Iris pigment epithelial cell (primary cell): ENCODE data around the gene SNX6.
A peak's percentile ranks its signal among the peaks of the same experiment; 100 is the strongest.
"Not testable (repeated sequence)": the region's sequence is repeated elsewhere in the genome, so short reads cannot be mapped to it uniquely, and the experiment has no call there.

Source experiments
- DNase-seq: peaks from one replicate; pipeline ENCODE4 v3.0.0-alpha.2; 2011; ENCODE audit warnings: low read depth

Gene SNX6

GRCh38 chr14:34629657-34630529 is at the start of gene SNX6:
Gene SNX6, minus strand, starts transcription at chr14:34630148. Its CDS starts 32 bp downstream, at chr14:34630116.
- DNase-seq, result peak; percentile 72

GRCh38 chr14:34678735-34679134 is 48.8 kb upstream of the SNX6 start:
- DNase-seq, result no peak

DNA sequence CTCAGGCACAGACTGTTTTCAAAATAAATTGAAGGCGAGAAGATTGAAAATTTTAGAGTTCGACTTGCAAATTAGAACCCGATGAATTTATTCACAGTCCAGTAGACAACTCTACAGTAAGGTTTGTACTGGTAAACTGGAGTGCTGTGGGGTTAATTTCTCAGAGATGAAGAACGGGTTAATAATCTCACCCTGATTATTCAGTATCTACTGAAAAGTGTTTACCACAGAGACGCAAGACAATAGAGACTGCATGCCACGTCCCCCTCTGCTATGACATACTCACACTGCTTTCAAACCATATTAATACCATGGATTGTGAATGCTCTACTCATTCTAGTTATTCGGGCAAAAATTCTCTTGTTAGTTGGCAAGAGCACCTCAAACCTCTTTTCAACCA is 48.4 kb upstream of the SNX6 start:
- DNase-seq, result no peak

GRCh38 chr14:34676516-34677211 is 46.7 kb upstream of the SNX6 start:
- no peak for DNase-seq

- DNase-seq, result no peak
Observed at GRCh38 chr14:34673702-34674101, 43.8 kb upstream of the SNX6 start.

- no peak for DNase-seq
Observed at GRCh38 chr14:34671716-34672115, 41.8 kb upstream of the SNX6 start.

DNA sequence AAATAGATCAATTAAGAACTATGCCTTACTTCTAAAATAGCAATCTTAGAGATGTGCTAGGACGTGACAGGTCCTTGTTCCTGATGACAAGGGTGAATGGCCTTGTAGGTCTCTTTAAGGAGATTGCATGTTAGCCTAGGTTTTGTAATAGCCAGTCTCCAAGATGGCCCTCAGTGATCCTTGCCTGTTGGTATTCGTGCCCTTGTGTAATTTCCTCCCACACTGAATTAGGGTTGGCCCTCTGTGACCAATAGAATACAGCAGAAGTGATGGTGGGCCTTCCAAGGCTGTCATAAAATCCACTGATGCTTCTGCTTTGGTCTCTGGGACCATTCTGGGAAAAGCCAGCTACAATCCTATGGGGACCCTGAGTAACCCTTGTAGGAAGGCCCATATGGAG is 38.2 kb upstream of the SNX6 start:
- DNase-seq, result no peak

DNA sequence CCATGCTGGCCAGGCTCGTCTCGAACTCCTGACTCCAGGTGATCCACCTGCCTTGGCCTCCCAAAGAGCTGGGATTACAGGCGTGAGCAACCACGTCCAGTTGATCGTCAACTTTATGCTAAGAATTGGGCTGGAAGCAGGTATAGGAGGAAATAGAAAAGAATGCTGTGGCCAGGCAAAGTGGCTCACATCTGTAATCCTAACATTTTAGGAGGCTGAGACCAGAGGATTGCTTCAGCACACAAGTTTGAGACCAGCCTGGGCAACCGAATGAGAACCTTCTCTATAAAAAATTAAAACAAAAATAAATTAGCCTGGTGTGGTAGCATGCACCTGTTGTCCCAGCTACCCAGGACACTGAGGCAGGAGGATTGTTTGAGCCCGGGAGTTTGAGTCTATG is 37.1 kb upstream of the SNX6 start:
- no peak for DNase-seq

DNA sequence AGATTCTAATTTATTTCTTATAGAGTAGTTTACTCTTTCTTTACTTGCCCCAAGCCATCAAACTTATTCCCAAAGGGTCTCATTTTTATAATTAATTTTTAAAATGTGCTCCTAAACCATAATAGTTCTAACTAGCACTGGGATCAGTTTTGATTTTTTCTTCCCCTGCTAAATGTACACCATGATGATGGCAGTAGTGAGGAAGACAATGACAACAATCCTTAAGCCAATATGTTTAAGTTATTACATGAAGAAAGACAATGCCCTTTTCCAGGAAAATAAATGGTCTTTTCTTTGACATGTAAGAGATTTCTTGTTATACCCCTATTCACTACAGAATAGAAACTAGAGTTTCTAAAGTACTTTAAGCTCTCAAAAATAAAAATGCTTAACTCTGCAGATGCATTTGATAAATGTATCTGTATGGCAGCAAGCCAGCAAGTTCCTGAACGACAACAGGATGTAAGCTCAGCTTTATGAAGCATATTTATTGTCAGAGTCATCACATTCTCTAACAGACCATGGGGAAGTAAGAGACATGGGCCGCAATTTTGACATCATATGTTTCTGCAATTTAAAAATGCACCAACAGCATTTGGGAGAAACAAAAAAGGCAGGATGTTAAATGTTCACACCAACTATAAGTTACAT is 36.0 kb upstream of the SNX6 start:
- DNase-seq, result peak; percentile 98

GRCh38 chr14:34662561-34663088 is 32.7 kb upstream of the SNX6 start:
- peak; percentile 65 for DNase-seq

DNA sequence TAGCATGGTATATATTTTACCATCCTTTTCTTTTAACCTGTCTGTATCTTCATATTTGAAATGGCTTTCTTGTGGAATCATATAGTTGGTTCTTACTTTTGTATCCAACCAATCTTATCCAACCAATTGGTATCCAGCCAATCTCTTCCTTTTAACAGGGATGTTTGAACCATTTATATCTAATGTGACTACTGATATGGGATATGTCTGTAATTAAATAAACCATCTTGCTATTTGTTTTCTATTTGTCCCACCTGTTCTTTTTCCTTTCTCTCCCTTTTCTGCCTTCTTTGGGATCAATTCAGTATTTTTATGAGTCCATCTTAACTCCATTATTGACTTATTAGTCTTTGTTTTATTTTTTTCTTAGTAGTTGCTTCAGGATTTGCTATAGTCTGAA is 30.8 kb upstream of the SNX6 start:
- DNase-seq, result no peak

- no peak for DNase-seq
Observed at GRCh38 chr14:34655959-34656358, 26.0 kb upstream of the SNX6 start.

- DNase-seq, result not testable (repeated sequence)
Observed at GRCh38 chr14:34653073-34653472, 23.1 kb upstream of the SNX6 start.

DNA sequence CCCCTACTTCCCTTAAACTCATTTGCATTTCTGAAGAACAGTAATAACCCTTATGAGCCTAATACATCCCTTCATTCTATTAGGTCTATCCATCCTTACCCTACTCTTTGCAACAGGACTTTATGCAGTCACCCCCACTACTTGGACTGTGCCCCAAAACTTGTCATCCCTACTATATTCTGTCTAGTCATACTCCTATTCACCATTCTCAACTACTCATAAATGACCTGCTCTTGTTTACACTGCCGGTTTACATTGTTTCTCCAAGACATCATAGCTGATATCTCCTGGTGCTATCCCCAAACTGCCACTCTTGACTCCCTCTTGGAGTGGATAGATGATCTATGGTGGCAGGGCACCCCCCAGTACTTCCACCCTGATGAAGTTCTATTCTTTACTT is 22.4 kb upstream of the SNX6 start:
- not testable (repeated sequence) for DNase-seq

GRCh38 chr14:34650786-34651584 is 21.0 kb upstream of the SNX6 start:
- peak; percentile 100 for DNase-seq

GRCh38 chr14:34650006-34650405 is 20.1 kb upstream of the SNX6 start:
- not testable (repeated sequence) for DNase-seq

- peak; percentile 92 for DNase-seq
Observed at GRCh38 chr14:34649344-34649743, 19.4 kb upstream of the SNX6 start.

DNA sequence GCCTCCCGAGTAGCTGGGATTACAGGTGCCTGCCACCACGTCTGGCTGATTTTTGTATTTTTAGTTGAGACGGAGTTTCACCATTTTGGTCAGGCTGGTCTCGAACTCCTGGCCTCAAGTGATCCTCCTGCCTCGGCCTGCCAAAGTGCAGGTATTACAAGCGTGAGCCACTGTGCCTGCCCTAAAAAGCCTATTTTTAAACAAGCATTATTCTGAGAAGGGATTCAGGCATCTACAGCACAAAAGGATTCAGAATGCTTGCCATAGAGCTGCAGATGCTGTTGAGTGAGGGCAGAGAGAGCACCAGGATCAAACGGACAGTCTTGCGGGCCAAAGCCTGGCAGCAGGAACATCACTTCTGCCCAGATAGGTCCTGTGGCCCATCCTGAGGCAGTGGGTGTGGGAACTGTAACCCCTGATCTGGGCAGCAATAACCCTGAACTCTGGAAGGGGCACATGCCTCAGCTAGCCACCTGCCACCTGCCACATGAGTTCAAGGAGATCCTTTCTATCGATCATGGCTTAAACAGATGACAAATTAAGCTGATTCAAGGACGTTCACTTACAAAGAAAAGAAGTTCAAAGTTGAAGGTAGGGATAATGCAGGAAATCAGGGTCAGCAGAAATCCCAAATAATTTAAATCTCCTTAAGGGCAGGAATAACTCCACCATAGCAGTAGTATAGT is 16.8 kb upstream of the SNX6 start:
- no peak for DNase-seq

- no peak for DNase-seq
Observed at GRCh38 chr14:34643361-34643760, 13.4 kb upstream of the SNX6 start.

DNA sequence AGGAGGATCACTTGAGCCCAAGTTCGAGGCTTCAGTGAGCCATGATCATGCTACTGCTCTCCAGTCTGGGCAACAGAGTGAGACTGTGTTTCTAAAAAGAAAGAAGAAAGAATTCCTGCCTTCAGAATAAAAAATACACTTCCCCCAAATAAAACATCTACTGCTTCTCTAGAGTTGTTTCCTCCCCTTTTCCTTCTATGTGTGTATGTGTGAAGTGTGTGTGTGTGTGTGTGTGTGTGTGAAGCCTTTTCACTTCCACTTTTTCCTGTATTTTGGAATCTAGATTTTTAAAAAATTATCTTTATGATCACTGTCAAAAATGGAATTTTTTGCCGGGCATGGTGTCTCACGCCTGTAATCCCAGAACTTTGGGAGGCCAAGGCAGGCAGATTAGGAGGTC is 12.6 kb upstream of the SNX6 start:
- no peak for DNase-seq

DNA sequence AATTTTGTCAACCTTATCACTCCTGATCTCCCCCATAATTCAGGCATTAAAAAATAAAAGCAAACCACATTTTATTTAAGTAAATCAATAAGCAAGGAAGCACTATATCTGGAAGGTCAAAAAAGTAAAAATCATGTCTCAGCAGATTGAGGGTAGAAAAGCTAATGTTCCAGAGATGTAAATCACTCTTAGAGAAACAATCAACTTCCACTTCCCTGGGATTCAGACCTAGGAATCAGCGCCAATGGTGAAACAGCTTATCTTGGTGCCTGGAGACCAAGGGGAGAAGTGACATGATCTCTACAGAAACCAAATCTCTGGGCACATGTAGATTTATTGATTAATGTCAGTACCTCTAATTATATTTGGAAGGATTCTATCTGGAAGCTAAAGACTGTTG is 10.9 kb upstream of the SNX6 start:
- DNase-seq, result no peak
